Dermis blood vessel endothelial cell (primary cell): ENCODE data around the gene UBTD1. TPM values are rescaled to one million over a fixed set of nuclear protein-coding genes. Genes with fewer than 3 reads are reported as not detected.
A peak's percentile ranks its signal among the peaks of the same experiment; 100 is the strongest.

Source experiments
- DNase-seq: peaks from one replicate; pipeline ENCODE4 v3.0.0; 2010
- total RNA-seq: library from RNA; depleted of rRNA; stranded (reverse); fragments of >200 nt; gene quantifications from 2 replicates; pipeline ENCODE4 v1.2.3, GENCODE V29; 2014

UBTD1 gene
- total RNA-seq, 1 donor from 2014 or later = 78.1 TPM

- DNase-seq = no peak
Observed at GRCh38 chr10:97590082-97590747, 91.5 kb downstream of the UBTD1 start.

GRCh38 chr10:97590748-97591495 lies 92.2 kb downstream of the UBTD1 start:
- no peak for DNase-seq

- DNase-seq = no peak
Observed at GRCh38 chr10:97593421-97593820, 94.7 kb downstream of the UBTD1 start.

GRCh38 chr10:97596101-97597082 lies 97.7 kb downstream of the UBTD1 start:
- DNase-seq = peak; percentile 98

- no peak for DNase-seq
Observed at GRCh38 chr10:97597778-97598177, 99.1 kb downstream of the UBTD1 start.

GRCh38 chr10:97598407-97599271 lies 99.9 kb downstream of the UBTD1 start:
- DNase-seq = no peak

GRCh38 chr10:97599272-97599619 lies 100.5 kb downstream of the UBTD1 start:
- no peak for DNase-seq

- no peak for DNase-seq
Observed at GRCh38 chr10:97600616-97601015, 101.9 kb downstream of the UBTD1 start.

- no peak for DNase-seq
Observed at GRCh38 chr10:97601268-97602215, 102.8 kb downstream of the UBTD1 start.

- no peak for DNase-seq
Observed at GRCh38 chr10:97607095-97607636, 108.4 kb downstream of the UBTD1 start.

- DNase-seq = no peak
Observed at GRCh38 chr10:97608991-97609561, 110.4 kb downstream of the UBTD1 start.

- DNase-seq = no peak
Observed at GRCh38 chr10:97611473-97611872, 112.7 kb downstream of the UBTD1 start.

- peak; percentile 82 for DNase-seq
Observed at GRCh38 chr10:97612386-97612785, 113.7 kb downstream of the UBTD1 start.

GRCh38 chr10:97618285-97618684 lies 119.6 kb downstream of the UBTD1 start:
- DNase-seq = no peak

- DNase-seq = no peak
Observed at GRCh38 chr10:97618733-97619132, 120.0 kb downstream of the UBTD1 start.

Other genes starting within 250 kb of the UBTD1 start
- 11.4 and 18.1 TPM in 2 replicates for gene ARHGAP19, start 206.3 kb upstream of the UBTD1 start, total RNA-seq
- 5.4 and 6.6 TPM in 2 replicates for gene FRAT1, start 179.7 kb upstream of the UBTD1 start, total RNA-seq
- 17.1 and 28.8 TPM in 2 replicates for gene FRAT2, start 164.2 kb upstream of the UBTD1 start, total RNA-seq
- gene RRP12, start 97.6 kb upstream of the UBTD1 start, total RNA-seq = 10.4 and 20.3 TPM in 2 replicates
- 218 and 349 TPM in 2 replicates for gene PGAM1, start 72.7 kb upstream of the UBTD1 start, total RNA-seq
- 29.4 and 35.7 TPM in 2 replicates for gene EXOSC1, start 52.9 kb upstream of the UBTD1 start, total RNA-seq
- gene ZDHHC16, start 52.7 kb upstream of the UBTD1 start, total RNA-seq = 38.7 and 39.8 TPM in 2 replicates
- 95.5 and 102 TPM in 2 replicates for gene MMS19, start 502 bp upstream of the UBTD1 start, total RNA-seq
- gene ANKRD2, start 73.9 kb downstream of the UBTD1 start, total RNA-seq = 0.34 and 1.1 TPM in 2 replicates
- gene HOGA1, start 85.5 kb downstream of the UBTD1 start, total RNA-seq = 0.85 and 0.88 TPM in 2 replicates
- gene C10orf62, start 90.8 kb downstream of the UBTD1 start, total RNA-seq = 0.09 and 0.34 TPM in 2 replicates
- gene MORN4, start 134.6 kb downstream of the UBTD1 start, total RNA-seq = 0.98 and 3.6 TPM in 2 replicates
- gene PI4K2A, start 141.7 kb downstream of the UBTD1 start, total RNA-seq = 16.7 and 19.7 TPM in 2 replicates
- gene AVPI1, start 188.3 kb downstream of the UBTD1 start, total RNA-seq = 4.4 and 5.6 TPM in 2 replicates
- gene MARVELD1, start 214.8 kb downstream of the UBTD1 start, total RNA-seq = 18.2 and 24.4 TPM in 2 replicates
- gene ZFYVE27, start 238.2 kb downstream of the UBTD1 start, total RNA-seq = 19.6 and 20.6 TPM in 2 replicates